ENCODE measurements around the gene AGAP1. TPM values are rescaled to one million over a fixed set of nuclear protein-coding genes. Genes with fewer than 3 reads are reported as not detected.

Gene AGAP1
- total RNA-seq, 4 donors from 2014 or later: 33.7 to 55.2 (median 37.5) TPM

DNA sequence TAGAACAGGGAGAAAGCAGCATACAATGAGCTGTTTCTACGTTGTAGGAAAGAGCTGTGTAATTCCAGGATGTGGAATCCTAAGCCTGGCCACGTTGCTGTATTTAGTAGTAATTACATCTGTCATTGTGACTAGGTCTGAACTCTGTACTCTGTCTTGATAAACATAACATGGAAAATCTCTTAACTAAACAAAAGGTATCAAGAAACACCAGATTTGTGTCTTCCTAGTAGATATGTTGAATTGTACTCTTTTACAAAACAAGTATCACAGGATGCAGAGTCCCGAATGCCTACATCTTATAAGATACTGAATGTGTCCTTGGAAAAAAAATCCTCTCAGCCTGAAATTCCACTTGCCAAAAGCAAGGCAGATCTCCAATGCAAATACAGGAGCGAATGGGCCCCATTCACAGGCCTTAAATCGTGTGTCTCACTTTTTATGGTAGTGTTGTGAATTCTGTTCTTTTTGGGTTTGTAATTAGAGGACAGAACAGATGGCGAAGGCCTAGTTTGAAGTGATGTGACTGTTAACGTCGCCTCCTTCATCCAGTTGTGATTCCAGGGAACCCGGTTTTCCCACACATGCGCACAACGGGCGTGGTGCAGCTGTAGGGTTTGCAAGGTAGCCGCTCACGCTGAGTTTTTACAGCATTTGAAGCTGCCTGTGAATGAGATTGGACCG is 427.8 kb downstream of the AGAP1 start:
- Histone ChIP-seq H3K9me3 (no peaks in the 10 kb centered on the region), H3K27ac (no peak overlapping the region), H3K4me3 (no peak overlapping the region), H3K4me1 (no peaks in the 10 kb centered on the region), H3K27me3 (no peaks in the 10 kb centered on the region), H3K36me3 (peaks cover 0 to 8% of the 10 kb centered on the region in 2 donors)
- TF ChIP-seq POLR2AphosphoS5 (IDR thresholded peaks at IDR 0.05) (no peak), EP300 (IDR thresholded peaks at IDR 0.05) (no peak), POLR2A (IDR thresholded peaks at IDR 0.05) (no peak), CTCF (IDR thresholded peaks at IDR 0.05) (no peak)
- 69 to 81% methylated on average over 5 to 15 of the region's 15 CpGs for WGBS, 2 donors (ENCODE audit: low coverage in 1 of 2)
- no peak for ATAC-seq

DNA sequence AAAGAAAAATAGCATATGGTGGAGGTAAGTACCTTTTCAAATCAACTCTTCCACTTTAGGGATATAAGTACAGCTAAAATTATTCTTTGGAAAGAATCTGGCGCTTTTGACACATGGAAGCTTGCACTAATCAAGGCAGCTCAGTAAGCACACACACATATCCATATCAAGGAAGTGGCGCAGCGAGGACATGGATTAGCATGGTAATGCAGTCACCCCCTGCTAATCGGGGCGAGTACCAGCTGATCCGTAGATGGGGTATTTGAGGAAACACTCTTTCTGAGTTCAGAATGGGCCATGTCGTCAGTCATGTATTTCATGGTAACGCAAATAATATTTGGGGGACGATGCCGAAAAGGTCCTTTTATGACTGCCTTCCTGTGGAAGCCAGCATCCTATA is 429.0 kb downstream of the AGAP1 start:
- no peak overlapping the region for H3K4me3 ChIP-seq
- TF ChIP-seq CTCF (IDR thresholded peaks at IDR 0.05) (no peak), POLR2AphosphoS5 (IDR thresholded peaks at IDR 0.05) (no peak), EP300 (IDR thresholded peaks at IDR 0.05) (no peak), POLR2A (IDR thresholded peaks at IDR 0.05) (no peak)
- no peaks in the 10 kb centered on the region for H3K4me1 ChIP-seq
- H3K9me3 ChIP-seq: no peaks in the 10 kb centered on the region
- no peak for ATAC-seq
- 87 to 93% methylated on average over 8 to 10 of the region's 10 CpGs for WGBS, 2 donors (ENCODE audit: low coverage in 1 of 2)
- H3K27me3 ChIP-seq: no peaks in the 10 kb centered on the region
- H3K27ac ChIP-seq: no peak overlapping the region
- peaks cover 0 to 9% of the 10 kb centered on the region in 2 donors for H3K36me3 ChIP-seq

DNA sequence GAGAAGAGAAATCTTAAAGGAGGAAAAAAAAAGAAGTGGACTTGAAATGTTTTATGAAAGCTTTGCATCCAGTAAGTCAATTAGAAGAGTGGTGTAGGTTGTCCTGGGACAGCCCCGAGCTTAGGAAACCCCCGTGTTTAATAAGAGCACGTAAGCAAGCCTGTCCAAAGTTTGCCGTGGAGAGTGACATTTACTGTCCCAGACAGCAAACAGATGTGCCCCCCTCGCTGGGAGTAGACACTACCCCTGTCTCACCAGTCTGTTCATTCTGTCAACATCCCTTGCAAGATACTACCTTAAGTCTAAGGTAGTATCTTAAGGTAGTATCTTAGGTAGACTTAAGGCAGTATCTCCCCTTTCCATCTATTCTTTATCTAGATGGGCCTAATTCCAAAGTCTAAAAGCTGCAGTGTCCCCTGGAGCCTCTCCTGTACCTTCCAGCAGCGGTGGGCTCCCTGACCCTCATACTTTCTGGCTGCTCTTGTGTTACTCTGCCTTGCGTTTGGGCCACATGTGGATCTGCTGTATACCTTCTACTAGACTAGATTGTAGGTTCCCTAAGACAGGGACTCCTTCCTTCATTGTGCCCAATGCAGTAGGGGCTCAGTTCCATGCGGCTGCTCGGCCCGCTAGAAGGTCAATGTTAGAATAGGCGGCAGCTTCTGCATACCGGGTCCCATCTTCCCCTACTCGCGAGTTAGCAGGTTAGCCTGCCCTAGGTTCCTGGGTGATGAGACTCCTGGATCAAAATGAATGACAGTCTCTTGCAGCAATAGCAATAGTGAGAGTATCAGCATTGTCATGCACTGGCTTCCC is 430.2 kb downstream of the AGAP1 start:
- Histone ChIP-seq H3K27ac (no peak overlapping the region), H3K4me1 (no peaks in the 10 kb centered on the region), H3K9me3 (no peaks in the 10 kb centered on the region), H3K27me3 (no peaks in the 10 kb centered on the region), H3K36me3 (peaks cover 0 to 21% of the 10 kb centered on the region in 2 donors), H3K4me3 (no peak overlapping the region)
- TF ChIP-seq EP300 (IDR thresholded peaks at IDR 0.05) (no peak), POLR2A (IDR thresholded peaks at IDR 0.05) (no peak), POLR2AphosphoS5 (IDR thresholded peaks at IDR 0.05) (no peak), CTCF (IDR thresholded peaks at IDR 0.05) (no peak)
- no peak for ATAC-seq
- WGBS, 2 donors (ENCODE audit: low coverage in 1 of 2): 91 to 100% methylated on average over 1 to 12 of the region's 14 CpGs

- no peaks in the 10 kb centered on the region for H3K27me3 ChIP-seq
- TF ChIP-seq CTCF (IDR thresholded peaks at IDR 0.05) (no peak), POLR2AphosphoS5 (IDR thresholded peaks at IDR 0.05) (no peak), POLR2A (IDR thresholded peaks at IDR 0.05) (no peak), EP300 (IDR thresholded peaks at IDR 0.05) (no peak)
- no peaks in the 10 kb centered on the region for H3K4me1 ChIP-seq
- H3K4me3 ChIP-seq: no peak overlapping the region
- ATAC-seq: no peak
- no peak overlapping the region for H3K27ac ChIP-seq
- 100% methylated on average over 2 of the region's 4 CpGs for WGBS, 2 donors (ENCODE audit: low coverage in 1 of 2)
- H3K36me3 ChIP-seq: peaks cover 0 to 21% of the 10 kb centered on the region in 2 donors
- H3K9me3 ChIP-seq: no peaks in the 10 kb centered on the region
Observed at GRCh38 chr2:235924675-235925063, 430.8 kb downstream of the AGAP1 start.
